HepG2 (cell line): ENCODE results near the gene TSHZ2.

Experiments used
- MED13 ChIP-seq: sonication (generic); formaldehyde crosslinking; IDR thresholded peaks from 2 replicates; pipeline ENCODE4 v1.5.0; 2020; ENCODE audit warnings: missing genetic modification reagents
- NFIB ChIP-seq: sonication (generic); formaldehyde crosslinking; IDR thresholded peaks from 2 replicates; pipeline ENCODE4 v1.9.0; 2021; ENCODE audit warnings: missing genetic modification reagents, mild to moderate bottlenecking, borderline replicate concordance
- SMAD3 ChIP-seq: sonication (generic); formaldehyde crosslinking; IDR thresholded peaks from 2 replicates; pipeline ENCODE4 v1.4.0; 2020; ENCODE audit warnings: missing genetic modification reagents
- ZNF253 ChIP-seq: sonication (generic); formaldehyde crosslinking; IDR thresholded peaks from 2 replicates; pipeline ENCODE4 v1.8.0; 2022; ENCODE audit warnings: mild to moderate bottlenecking, missing genetic modification reagents, borderline replicate concordance
- TF ChIP-seq, protein P1 (sequence below): sonication (generic); formaldehyde crosslinking; IDR thresholded peaks from 2 replicates; pipeline ENCODE4 v1.8.1; 2023; ENCODE audit warnings: missing genetic modification reagents, inconsistent platforms, borderline replicate concordance
- TF ChIP-seq, protein P2 (sequence below): sonication (generic); formaldehyde crosslinking; IDR thresholded peaks from 2 replicates; pipeline ENCODE4 v1.5.0; 2020; ENCODE audit warnings: mild to moderate bottlenecking, missing genetic modification reagents, moderate library complexity
- TF ChIP-seq, protein P3 (sequence below): sonication (generic); formaldehyde crosslinking; IDR thresholded peaks from 2 replicates; pipeline ENCODE4 v1.4.0; 2020; ENCODE audit warnings: missing genetic modification reagents
- TF ChIP-seq, protein P4 (sequence below): sonication (generic); formaldehyde crosslinking; IDR thresholded peaks from 2 replicates; pipeline ENCODE4 v1.8.0; 2022; ENCODE audit warnings: mild to moderate bottlenecking, missing genetic modification reagents
- TF ChIP-seq, protein P5 (sequence below): fragments of 450-650 bp; IDR thresholded peaks from 2 replicates; pipeline ENCODE4 v1.6.1; 2017; ENCODE audit warnings: mild to moderate bottlenecking
- TF ChIP-seq, protein P6 (sequence below): sonication (generic); formaldehyde crosslinking; IDR thresholded peaks from 2 replicates; pipeline ENCODE4 v1.4.0; 2020; ENCODE audit warnings: missing genetic modification reagents, borderline replicate concordance

DNA sequence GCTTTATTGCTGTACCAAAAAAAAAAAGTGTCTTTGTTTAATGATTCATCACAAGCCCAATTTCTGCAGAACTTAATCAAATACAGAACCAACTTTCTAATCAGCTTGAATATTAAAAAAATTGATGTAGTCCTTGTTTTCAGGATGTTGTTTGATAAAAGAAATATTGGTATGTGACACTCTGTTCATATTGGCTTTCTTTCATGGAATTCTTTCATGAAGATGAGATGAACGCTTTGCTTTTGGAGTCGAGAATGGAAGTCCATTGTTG, 437.2 kb downstream of the TSHZ2 start:
- TF ChIP-seq, protein P1, sequence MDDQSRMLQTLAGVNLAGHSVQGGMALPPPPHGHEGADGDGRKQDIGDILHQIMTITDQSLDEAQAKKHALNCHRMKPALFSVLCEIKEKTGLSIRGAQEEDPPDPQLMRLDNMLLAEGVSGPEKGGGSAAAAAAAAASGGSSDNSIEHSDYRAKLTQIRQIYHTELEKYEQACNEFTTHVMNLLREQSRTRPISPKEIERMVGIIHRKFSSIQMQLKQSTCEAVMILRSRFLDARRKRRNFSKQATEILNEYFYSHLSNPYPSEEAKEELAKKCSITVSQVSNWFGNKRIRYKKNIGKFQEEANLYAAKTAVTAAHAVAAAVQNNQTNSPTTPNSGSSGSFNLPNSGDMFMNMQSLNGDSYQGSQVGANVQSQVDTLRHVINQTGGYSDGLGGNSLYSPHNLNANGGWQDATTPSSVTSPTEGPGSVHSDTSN (CRISPR knock-in tag) = no peak
- TF ChIP-seq, protein P2, sequence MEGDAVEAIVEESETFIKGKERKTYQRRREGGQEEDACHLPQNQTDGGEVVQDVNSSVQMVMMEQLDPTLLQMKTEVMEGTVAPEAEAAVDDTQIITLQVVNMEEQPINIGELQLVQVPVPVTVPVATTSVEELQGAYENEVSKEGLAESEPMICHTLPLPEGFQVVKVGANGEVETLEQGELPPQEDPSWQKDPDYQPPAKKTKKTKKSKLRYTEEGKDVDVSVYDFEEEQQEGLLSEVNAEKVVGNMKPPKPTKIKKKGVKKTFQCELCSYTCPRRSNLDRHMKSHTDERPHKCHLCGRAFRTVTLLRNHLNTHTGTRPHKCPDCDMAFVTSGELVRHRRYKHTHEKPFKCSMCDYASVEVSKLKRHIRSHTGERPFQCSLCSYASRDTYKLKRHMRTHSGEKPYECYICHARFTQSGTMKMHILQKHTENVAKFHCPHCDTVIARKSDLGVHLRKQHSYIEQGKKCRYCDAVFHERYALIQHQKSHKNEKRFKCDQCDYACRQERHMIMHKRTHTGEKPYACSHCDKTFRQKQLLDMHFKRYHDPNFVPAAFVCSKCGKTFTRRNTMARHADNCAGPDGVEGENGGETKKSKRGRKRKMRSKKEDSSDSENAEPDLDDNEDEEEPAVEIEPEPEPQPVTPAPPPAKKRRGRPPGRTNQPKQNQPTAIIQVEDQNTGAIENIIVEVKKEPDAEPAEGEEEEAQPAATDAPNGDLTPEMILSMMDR = no peak
- TF ChIP-seq, protein P3, sequence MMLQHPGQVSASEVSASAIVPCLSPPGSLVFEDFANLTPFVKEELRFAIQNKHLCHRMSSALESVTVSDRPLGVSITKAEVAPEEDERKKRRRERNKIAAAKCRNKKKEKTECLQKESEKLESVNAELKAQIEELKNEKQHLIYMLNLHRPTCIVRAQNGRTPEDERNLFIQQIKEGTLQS (CRISPR knock-in tag) = no peak
- TF ChIP-seq, protein P4, sequence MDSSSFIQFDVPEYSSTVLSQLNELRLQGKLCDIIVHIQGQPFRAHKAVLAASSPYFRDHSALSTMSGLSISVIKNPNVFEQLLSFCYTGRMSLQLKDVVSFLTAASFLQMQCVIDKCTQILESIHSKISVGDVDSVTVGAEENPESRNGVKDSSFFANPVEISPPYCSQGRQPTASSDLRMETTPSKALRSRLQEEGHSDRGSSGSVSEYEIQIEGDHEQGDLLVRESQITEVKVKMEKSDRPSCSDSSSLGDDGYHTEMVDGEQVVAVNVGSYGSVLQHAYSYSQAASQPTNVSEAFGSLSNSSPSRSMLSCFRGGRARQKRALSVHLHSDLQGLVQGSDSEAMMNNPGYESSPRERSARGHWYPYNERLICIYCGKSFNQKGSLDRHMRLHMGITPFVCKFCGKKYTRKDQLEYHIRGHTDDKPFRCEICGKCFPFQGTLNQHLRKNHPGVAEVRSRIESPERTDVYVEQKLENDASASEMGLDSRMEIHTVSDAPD = no peak
- no peak for TF ChIP-seq NFIB (CRISPR knock-in tag)
- TF ChIP-seq ZNF253 (CRISPR knock-in tag) = no peak
- TF ChIP-seq SMAD3 = no peak
- TF ChIP-seq, protein P5, sequence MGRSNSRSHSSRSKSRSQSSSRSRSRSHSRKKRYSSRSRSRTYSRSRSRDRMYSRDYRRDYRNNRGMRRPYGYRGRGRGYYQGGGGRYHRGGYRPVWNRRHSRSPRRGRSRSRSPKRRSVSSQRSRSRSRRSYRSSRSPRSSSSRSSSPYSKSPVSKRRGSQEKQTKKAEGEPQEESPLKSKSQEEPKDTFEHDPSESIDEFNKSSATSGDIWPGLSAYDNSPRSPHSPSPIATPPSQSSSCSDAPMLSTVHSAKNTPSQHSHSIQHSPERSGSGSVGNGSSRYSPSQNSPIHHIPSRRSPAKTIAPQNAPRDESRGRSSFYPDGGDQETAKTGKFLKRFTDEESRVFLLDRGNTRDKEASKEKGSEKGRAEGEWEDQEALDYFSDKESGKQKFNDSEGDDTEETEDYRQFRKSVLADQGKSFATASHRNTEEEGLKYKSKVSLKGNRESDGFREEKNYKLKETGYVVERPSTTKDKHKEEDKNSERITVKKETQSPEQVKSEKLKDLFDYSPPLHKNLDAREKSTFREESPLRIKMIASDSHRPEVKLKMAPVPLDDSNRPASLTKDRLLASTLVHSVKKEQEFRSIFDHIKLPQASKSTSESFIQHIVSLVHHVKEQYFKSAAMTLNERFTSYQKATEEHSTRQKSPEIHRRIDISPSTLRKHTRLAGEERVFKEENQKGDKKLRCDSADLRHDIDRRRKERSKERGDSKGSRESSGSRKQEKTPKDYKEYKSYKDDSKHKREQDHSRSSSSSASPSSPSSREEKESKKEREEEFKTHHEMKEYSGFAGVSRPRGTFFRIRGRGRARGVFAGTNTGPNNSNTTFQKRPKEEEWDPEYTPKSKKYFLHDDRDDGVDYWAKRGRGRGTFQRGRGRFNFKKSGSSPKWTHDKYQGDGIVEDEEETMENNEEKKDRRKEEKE = no peak
- TF ChIP-seq, protein P6, sequence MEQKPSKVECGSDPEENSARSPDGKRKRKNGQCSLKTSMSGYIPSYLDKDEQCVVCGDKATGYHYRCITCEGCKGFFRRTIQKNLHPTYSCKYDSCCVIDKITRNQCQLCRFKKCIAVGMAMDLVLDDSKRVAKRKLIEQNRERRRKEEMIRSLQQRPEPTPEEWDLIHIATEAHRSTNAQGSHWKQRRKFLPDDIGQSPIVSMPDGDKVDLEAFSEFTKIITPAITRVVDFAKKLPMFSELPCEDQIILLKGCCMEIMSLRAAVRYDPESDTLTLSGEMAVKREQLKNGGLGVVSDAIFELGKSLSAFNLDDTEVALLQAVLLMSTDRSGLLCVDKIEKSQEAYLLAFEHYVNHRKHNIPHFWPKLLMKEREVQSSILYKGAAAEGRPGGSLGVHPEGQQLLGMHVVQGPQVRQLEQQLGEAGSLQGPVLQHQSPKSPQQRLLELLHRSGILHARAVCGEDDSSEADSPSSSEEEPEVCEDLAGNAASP (CRISPR knock-in tag) = no peak
- TF ChIP-seq MED13 = no peak
